Thymus (tissue), 11 donors: ENCODE measurements around the gene DRC3. TPM values are rescaled to one million over a fixed set of nuclear protein-coding genes. Genes with fewer than 3 reads are reported as not detected.

Experiments
- DNase-seq, 9 donors: peaks; one replicate each; pipeline ENCODE4 v3.0.0-alpha.2; 2013; ENCODE audit warnings: low spot score in 9 of 9, low read depth in 6 of 9, missing footprints in 1 of 9
- H3K27ac ChIP-seq, 2 donors: one replicate each; pipeline ENCODE4 v1.5.1; 2013; ENCODE audit warnings: control low read depth in 1 of 2, low read depth in 1 of 2, low read length in 1 of 2, mild to moderate bottlenecking in 1 of 2, moderate library complexity in 1 of 2
- H3K27me3 ChIP-seq, 2 donors: one replicate each; pipeline ENCODE4 v1.5.1; 2013; ENCODE audit warnings: low read length in 1 of 2; ENCODE audit not compliant: control insufficient read depth in 2 of 2, insufficient read depth in 1 of 2
- H3K36me3 ChIP-seq, 2 donors: one replicate each; pipeline ENCODE4 v1.5.1; 2013; ENCODE audit warnings: low read length in 1 of 2, mild to moderate bottlenecking in 1 of 2, moderate library complexity in 1 of 2; ENCODE audit not compliant: control insufficient read depth in 2 of 2, insufficient read depth in 2 of 2
- H3K4me1 ChIP-seq, 2 donors: one replicate each; pipeline ENCODE4 v1.5.1; 2013; ENCODE audit warnings: low read length in 2 of 2; ENCODE audit not compliant: control insufficient read depth in 2 of 2, insufficient read depth in 2 of 2
- H3K4me3 ChIP-seq, 2 donors: one replicate each; pipeline ENCODE4 v1.5.1; 2013; ENCODE audit warnings: low read length in 2 of 2, control low read depth in 1 of 2, mild to moderate bottlenecking in 1 of 2
- H3K9me3 ChIP-seq, 2 donors: one replicate each; pipeline ENCODE4 v1.5.1; 2013; ENCODE audit warnings: low read length in 1 of 2, mild to moderate bottlenecking in 1 of 2; ENCODE audit not compliant: control insufficient read depth in 2 of 2, insufficient read depth in 1 of 2
- whole genome bisulfite sequencing: extraction: QIAGEN DNeasy Blood & Tissue Kit; methylation state at CpG from one replicate; pipeline ENCODE4 v1.1.7; 2013; 5-methylcytosine and 5-hydroxymethylcytosine counted together
- polyA plus RNA-seq: library from polyadenylated mRNA; stranded (reverse); fragments of 200-250 nt; gene quantifications from one replicate; pipeline ENCODE4 v1.2.3, GENCODE V29; 2013
- total RNA-seq: library from RNA; stranded (reverse); fragments of 120-200 nt; gene quantifications from one replicate; pipeline ENCODE4 v1.2.4, GENCODE V29; 2013
- donor health status: healthy.

DRC3 gene
- total and polyA plus RNA-seq, 2 donors, result 1.3 to 3.3 TPM

- no peaks in the 10 kb centered on the region for H3K9me3 ChIP-seq
- H3K4me1 ChIP-seq, result peaks cover 0 to 11% of the 10 kb centered on the region in 2 donors
- H3K27me3 ChIP-seq, result no peaks in the 10 kb centered on the region
- DNase-seq, result no peak
- no peak overlapping the region for H3K27ac ChIP-seq
- H3K36me3 ChIP-seq, result no peaks in the 10 kb centered on the region
- H3K4me3 ChIP-seq, result no peak overlapping the region
Observed at GRCh38 chr17:17930674-17931073, 42.0 kb upstream of the DRC3 start.

DNA sequence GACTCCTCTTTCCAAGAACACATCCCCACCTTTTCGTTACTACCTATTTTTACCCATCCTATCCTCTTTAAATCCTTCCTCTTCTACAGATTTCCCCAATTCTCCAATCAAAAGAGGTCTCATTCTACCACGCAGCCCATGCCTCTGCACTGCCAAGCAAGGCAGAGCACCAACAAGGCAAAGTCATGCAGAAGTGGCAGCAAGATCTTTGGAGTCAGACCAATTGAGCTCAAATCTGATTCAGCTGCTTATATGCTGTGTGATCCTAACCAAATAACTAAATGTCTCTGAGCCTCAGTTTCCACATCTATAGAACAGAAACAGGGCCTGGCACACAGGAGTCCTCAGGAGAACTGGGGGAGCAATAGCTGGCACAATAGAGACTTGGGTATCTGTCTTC lies 41.5 kb upstream of the DRC3 start:
- WGBS, result 92% methylated on average over 2 of the region's 2 CpGs
- Histone ChIP-seq H3K9me3 (no peaks in the 10 kb centered on the region), H3K27ac (no peak overlapping the region), H3K4me3 (no peak overlapping the region), H3K4me1 (peaks cover 0 to 11% of the 10 kb centered on the region in 2 donors), H3K36me3 (no peaks in the 10 kb centered on the region), H3K27me3 (no peaks in the 10 kb centered on the region)
- DNase-seq, result no peak

GRCh38 chr17:17933775-17934174 lies 38.9 kb upstream of the DRC3 start:
- Histone ChIP-seq H3K9me3 (no peaks in the 10 kb centered on the region), H3K4me3 (no peak overlapping the region), H3K27me3 (no peaks in the 10 kb centered on the region), H3K4me1 (peaks cover 0 to 8% of the 10 kb centered on the region in 2 donors), H3K36me3 (no peaks in the 10 kb centered on the region), H3K27ac (no peak overlapping the region)
- DNase-seq, result no peak

GRCh38 chr17:17934214-17934613 lies 38.4 kb upstream of the DRC3 start:
- WGBS, result 96% methylated on average over 2 of the region's 2 CpGs
- H3K36me3 ChIP-seq, result no peaks in the 10 kb centered on the region
- H3K4me3 ChIP-seq, result no peak overlapping the region
- no peak for DNase-seq
- H3K27ac ChIP-seq, result no peak overlapping the region
- no peaks in the 10 kb centered on the region for H3K9me3 ChIP-seq
- H3K27me3 ChIP-seq, result no peaks in the 10 kb centered on the region
- peaks cover 0 to 8% of the 10 kb centered on the region in 2 donors for H3K4me1 ChIP-seq

DNA sequence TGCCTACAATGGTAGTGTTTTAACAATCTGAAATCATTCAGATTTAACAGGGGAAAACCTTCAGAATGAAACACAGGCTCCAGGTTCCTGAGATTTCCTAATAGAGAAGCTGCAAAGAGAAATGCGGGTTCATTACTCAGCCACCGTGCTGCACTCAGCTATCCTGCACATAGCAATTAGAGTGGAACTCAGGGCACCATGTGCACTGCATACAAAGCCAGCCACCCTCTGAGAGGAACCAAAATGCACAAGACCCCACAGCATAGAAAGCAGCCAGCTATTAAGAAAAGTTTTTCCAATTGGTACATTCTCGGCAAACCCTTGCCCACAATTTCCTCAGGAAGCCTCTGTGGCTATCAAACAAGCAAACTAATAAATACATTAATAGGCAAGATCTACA lies 37.9 kb upstream of the DRC3 start:
- Histone ChIP-seq H3K36me3 (no peaks in the 10 kb centered on the region), H3K27me3 (no peaks in the 10 kb centered on the region), H3K4me3 (no peak overlapping the region), H3K27ac (no peak overlapping the region), H3K4me1 (peaks cover 0 to 8% of the 10 kb centered on the region in 2 donors), H3K9me3 (no peaks in the 10 kb centered on the region)
- no peak for DNase-seq
- 55% methylated on average over 3 of the region's 3 CpGs for WGBS

GRCh38 chr17:17935321-17936271 lies 37.1 kb upstream of the DRC3 start:
- 90% methylated on average over 6 of the region's 6 CpGs for WGBS

GRCh38 chr17:17937201-17937853 lies 35.3 kb upstream of the DRC3 start:
- H3K9me3 ChIP-seq, result no peaks in the 10 kb centered on the region
- no peaks in the 10 kb centered on the region for H3K36me3 ChIP-seq
- H3K4me1 ChIP-seq, result peaks cover 0 to 12% of the 10 kb centered on the region in 2 donors

More at GRCh38 chr17:17935321-17936271, 37.1 kb upstream of the DRC3 start:
- no peak overlapping the region for H3K27ac ChIP-seq
- no peaks in the 10 kb centered on the region for H3K27me3 ChIP-seq
- no peak for DNase-seq
- H3K4me3 ChIP-seq, result no peak overlapping the region
- H3K4me1 ChIP-seq, result peaks cover 0 to 12% of the 10 kb centered on the region in 2 donors
- no peaks in the 10 kb centered on the region for H3K36me3 ChIP-seq
- H3K9me3 ChIP-seq, result no peaks in the 10 kb centered on the region

DNA sequence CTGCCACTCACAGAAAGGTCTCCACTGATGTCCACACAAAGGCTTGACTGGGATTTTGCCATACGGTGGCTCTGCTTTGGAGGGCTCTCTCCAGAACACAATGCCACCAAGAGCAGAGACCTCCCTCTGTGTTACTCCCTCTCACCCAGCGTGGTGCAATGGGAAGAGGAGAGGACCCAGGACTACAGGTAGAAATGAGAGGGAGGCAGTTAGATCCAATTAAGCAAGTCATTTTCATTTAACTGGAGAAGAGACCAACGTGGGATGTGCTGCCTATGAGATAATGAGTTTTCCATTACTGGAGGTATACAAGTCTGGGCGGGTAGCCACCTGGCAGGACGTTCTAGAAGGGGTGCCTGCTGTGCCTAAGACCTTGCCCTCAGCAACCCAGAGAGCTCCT lies 34.7 kb upstream of the DRC3 start:
- no peak for DNase-seq
- Histone ChIP-seq H3K27ac (no peak overlapping the region), H3K4me1 (peaks cover 0 to 12% of the 10 kb centered on the region in 2 donors), H3K27me3 (no peaks in the 10 kb centered on the region), H3K4me3 (no peak overlapping the region), H3K9me3 (no peaks in the 10 kb centered on the region), H3K36me3 (no peaks in the 10 kb centered on the region)
- WGBS, result 98% methylated on average over 5 of the region's 5 CpGs

More at GRCh38 chr17:17937201-17937853, 35.3 kb upstream of the DRC3 start:
- WGBS, result 98% methylated on average over 4 of the region's 4 CpGs
- H3K27me3 ChIP-seq, result no peaks in the 10 kb centered on the region
- H3K4me3 ChIP-seq, result no peak overlapping the region
- H3K27ac ChIP-seq, result no peak overlapping the region
- DNase-seq, result no peak

DNA sequence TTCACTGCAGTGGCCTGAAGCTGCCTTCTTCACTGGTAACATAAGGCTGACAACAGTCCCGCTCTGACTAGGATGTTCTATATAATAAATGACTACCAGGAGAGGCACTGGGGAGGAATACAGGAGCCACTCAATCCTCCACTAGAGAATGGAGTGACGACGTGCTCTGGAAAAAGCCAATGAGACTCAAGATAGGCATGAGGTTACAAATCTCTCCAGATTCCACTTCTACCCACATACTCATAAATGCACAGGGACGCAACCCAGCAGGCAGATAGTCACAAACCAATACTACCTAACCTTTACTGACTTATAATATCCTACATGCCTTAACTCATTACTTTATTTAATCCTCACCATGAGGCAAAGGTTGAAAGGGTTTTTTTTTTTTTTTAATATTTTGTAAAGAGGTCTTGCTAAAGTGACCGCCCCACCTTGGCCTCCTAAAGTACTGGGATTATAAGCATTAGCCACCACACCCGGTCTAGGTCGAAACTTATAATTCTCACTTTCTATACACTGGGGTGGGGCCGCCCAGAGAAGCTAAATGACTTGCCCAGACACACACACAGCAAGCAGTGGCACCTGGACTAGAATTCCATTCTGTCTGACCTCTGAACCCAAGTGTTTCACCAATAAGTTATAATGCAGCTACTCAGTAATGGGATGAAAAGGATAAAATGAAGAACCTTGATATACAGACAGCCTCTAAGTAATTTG lies 34.1 kb upstream of the DRC3 start:
- Histone ChIP-seq H3K27ac (no peak overlapping the region), H3K4me1 (peaks cover 2 to 17% of the 10 kb centered on the region in 2 donors), H3K36me3 (no peaks in the 10 kb centered on the region), H3K27me3 (no peaks in the 10 kb centered on the region), H3K4me3 (no peak overlapping the region), H3K9me3 (no peaks in the 10 kb centered on the region)
- WGBS, result 98% methylated on average over 8 of the region's 8 CpGs
- no peak for DNase-seq
